ENCODE data around the gene HCK. TPM values are rescaled to one million over a fixed set of nuclear protein-coding genes. Genes with fewer than 3 reads are reported as not detected.

HCK gene
- total RNA-seq, 3 donors from 2014 or later, result 6.2 to 17.3 (median 13.4) TPM

- Histone ChIP-seq H3K9me3 (no peaks in the 10 kb centered on the region), H3K36me3 (ENCODE audit: low read depth) (no peaks in the 10 kb centered on the region), H3K4me1 (ENCODE audit: low read depth) (no peaks in the 10 kb centered on the region), H3K4me3 (no peak overlapping the region)
- intact Hi-C loops (cut with DNase I, micrococcal nuclease), result no loop called here
- DNase-seq, result no peak
- no peak for ATAC-seq
- no peak for TF ChIP-seq CTCF (IDR thresholded peaks at IDR 0.05)
Measured at GRCh38 chr20:32050324-32050841, 1.7 kb upstream of the HCK start.

DNA sequence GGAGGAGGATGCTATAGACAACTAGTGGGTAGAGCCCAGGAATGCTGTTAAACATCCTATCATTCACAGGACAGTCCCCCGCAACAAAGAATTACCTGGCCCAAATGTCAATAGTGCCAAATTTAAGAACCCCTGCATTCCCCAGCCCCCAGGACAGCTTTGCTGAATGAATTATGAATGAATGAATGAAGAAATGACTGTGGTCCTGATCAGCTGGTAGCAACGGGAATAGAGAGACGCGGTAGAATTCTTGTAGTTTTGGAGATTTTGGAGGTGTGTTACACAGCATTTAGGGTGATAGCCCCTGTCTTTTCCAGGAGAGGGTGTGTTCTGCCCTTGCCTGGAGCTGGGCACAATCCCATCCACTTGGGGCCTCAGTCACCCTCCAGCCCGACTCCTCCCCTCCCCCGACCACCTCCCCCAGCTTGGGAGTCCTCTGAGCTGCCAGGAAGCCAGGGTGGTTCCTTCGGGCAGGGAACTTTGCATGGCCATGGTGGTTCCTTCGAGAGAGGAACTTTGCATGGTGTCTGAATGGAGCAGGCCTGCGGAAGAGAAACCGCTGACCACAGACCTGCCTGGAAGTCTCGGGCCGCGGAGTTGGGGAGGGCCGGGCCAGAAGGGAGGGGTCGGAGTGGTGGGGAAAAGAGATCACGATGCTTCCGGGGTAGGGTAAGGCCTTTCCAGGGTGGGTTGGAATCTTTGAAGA, 1.0 kb upstream of the HCK start:
- H3K36me3 ChIP-seq (ENCODE audit: low read depth), result no peaks in the 10 kb centered on the region
- H3K4me1 ChIP-seq (ENCODE audit: low read depth), result no peaks in the 10 kb centered on the region
- intact Hi-C loops (cut with DNase I, micrococcal nuclease), result no loop called here
- ATAC-seq (peak; percentile 65), DNase-seq (peak; percentile 26 to 72 (median 49))
- no peak overlapping the region for H3K4me3 ChIP-seq
- no peak for TF ChIP-seq CTCF (IDR thresholded peaks at IDR 0.05)
- H3K9me3 ChIP-seq, result no peaks in the 10 kb centered on the region

- TF ChIP-seq CTCF (IDR thresholded peaks at IDR 0.05), result no peak
- Histone ChIP-seq H3K4me3 (no peak overlapping the region), H3K36me3 (ENCODE audit: low read depth) (no peaks in the 10 kb centered on the region), H3K9me3 (no peaks in the 10 kb centered on the region), H3K4me1 (ENCODE audit: low read depth) (no peaks in the 10 kb centered on the region)
- DNase-seq (no peak), ATAC-seq (no peak)
- intact Hi-C loops (cut with DNase I, micrococcal nuclease), result no loop called here
Measured at GRCh38 chr20:32051720-32052089, 337 bp upstream of the HCK start.

DNA sequence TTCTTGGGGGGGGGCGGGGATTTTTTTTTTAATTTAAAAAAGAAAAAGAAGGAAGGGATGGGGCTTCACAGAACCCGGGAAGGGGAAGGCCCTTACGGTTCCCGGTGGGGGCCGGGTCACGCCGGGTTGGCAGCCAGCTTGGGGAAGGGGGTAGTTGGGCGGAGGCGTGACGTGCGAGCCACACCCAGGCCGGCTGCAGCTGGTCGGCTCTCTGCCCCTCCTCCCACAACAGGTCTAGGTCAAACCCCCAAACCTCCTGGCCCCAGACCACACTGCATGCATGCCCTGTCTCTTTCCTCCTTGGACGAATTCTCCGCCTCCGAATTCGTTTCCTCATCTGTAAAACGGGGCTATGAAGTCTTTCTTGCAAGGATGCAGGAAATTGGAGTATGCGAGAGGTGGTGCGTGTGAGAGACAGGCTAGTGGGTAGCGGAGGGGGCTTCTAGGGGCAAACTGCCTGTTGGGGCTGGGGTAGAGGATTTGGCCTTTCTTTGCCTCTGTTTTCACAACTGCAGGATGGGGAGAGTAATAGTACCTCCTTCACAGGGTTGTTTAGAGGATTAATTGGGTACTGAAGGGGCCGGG, 828 bp downstream of the HCK start:
- Histone ChIP-seq H3K9me3 (no peaks in the 10 kb centered on the region), H3K36me3 (ENCODE audit: low read depth) (no peaks in the 10 kb centered on the region), H3K4me3 (no peak overlapping the region), H3K4me1 (ENCODE audit: low read depth) (no peaks in the 10 kb centered on the region)
- intact Hi-C loops (cut with DNase I, micrococcal nuclease), result no loop called here
- peak; percentile 74 for ATAC-seq
- peak; percentile 22 to 83 (median 47) for DNase-seq
- TF ChIP-seq CTCF (IDR thresholded peaks at IDR 0.05), result no peak

DNA sequence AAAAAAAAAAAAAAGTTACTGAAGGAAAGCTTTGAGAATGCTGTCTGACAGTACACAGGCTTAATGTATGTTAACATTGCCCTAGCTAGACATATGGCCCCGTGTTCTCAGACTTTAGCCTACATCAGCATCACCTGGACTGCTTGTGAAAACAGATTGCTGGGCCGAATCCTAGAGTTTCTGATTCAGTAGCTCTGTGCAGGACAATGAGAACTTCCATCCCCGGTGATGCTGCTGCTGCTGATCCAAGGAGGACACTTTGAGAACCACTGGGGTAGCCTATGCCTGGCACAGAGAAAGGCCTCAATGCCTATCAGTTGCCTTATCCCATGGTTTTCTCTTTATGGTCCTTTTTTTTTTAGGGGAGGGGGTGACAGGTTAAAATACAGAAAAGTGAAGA, 1.6 kb downstream of the HCK start:
- Histone ChIP-seq H3K4me1 (ENCODE audit: low read depth) (no peaks in the 10 kb centered on the region), H3K9me3 (no peaks in the 10 kb centered on the region), H3K36me3 (ENCODE audit: low read depth) (no peaks in the 10 kb centered on the region), H3K4me3 (no peak overlapping the region)
- no peak for TF ChIP-seq CTCF (IDR thresholded peaks at IDR 0.05)
- DNase-seq (no peak), ATAC-seq (no peak)
- intact Hi-C loops (cut with DNase I, micrococcal nuclease), result no loop called here

All from mucosa of descending colon (tissue), 3 donors.